NCI-H748 (cell line): Measurements from ENCODE around the gene ZNF850.

ENCODE experiments used
- DNase-seq: peaks from one replicate; lab custom pipeline; 2025; ENCODE audit not compliant: unreplicated experiment; lab: John Stamatoyannopoulos, UW

The ZNF850 gene

GRCh38 chr19:36707134-36707533 lies 65.5 kb downstream of the ZNF850 start:
- no peak for DNase-seq

GRCh38 chr19:36688058-36688457 lies 84.5 kb downstream of the ZNF850 start:
- DNase-seq: no peak

- DNase-seq: peak; percentile 98
Measured at GRCh38 chr19:36687214-36688056, 85.2 kb downstream of the ZNF850 start, which contains the start of gene ZNF567. TSS of gene ZNF567 (plus strand) at chr19:36687612. CDS start at chr19:36694868, 7,256 bp downstream.

GRCh38 chr19:36686365-36687213 lies 86.0 kb downstream of the ZNF850 start:
- peak; percentile 49 for DNase-seq

DNA sequence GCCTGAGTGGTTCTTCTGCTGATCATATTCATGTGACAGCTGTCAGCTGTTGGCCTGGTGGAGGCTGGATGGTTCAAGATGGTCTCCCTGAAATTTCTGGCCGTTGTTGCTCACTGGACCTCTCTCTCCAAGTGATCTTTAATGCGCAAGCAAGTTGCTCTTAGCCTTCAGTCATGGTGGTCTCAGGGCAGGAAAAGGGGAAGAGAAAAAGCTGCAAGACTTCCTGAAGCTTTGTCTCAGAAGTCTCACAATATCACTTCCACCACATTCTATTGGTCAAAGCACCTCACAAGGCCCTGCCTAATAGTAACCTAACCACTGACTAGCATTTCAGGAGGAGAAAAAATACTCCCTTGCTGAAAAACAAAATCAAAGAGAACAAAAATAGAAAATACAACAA lies 86.8 kb downstream of the ZNF850 start:
- DNase-seq: no peak

- DNase-seq: no peak
Measured at GRCh38 chr19:36679455-36679854, 93.2 kb downstream of the ZNF850 start.

DNA sequence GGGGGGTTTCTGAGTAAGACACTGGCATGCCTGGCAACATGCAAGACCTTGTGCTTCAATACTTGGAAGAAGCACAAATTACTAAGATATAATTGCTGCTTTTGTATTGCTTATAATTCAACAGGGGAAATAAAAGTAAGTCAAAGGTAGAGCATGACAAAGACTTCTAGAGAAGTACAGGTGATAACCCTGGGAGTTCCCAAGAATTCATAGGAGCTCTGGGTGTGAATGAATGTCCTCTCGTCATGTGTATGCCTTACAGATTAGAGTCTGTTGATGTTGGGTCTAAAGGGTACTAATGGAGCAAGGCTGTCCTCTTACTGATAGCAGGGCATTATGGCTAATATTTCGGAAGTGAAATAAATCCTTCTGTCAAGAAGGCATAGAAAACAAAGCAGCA lies 98.4 kb downstream of the ZNF850 start:
- DNase-seq: no peak

DNA sequence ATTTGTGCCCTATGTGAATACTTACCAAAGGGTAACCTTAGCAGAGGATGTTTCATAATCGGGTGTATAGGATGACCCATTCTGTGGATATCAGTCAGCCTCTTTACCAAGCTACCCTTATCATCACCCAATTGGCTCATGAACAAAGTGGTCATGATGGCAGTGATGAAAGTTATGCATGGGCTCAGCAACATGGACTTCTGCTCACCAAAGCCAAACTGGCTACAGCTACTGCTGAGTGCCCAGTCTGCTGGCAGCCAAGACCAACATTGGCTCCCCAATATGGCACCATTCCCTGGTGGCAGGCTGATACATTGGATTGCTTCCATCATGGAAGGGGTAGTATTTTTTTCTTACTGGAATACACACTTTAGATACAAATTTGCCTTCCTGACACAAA lies 100.2 kb downstream of the ZNF850 start:
- DNase-seq: no peak

DNA sequence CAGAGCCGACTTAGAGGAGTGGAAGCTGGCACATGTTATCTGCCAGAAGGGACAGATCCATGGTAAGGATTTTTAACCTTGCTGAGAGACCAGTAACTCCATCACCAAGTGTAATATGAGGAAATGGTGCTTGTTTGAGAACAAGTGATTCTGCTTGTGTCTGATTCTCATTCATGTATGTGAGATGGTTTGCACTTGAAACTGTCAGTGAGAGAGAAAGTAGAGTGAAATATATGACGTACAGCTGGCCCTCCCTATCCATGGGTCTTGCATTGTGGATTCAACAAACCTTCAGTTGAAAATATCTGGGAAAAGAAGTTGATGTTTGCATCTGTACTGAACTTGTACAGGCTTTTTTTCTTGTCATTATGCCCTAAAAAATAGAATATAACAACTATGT lies 104.0 kb downstream of the ZNF850 start:
- no peak for DNase-seq

- no peak for DNase-seq
Measured at GRCh38 chr19:36665832-36666231, 106.8 kb downstream of the ZNF850 start.
